ENCODE data around the gene KRT8. TPM values are rescaled to one million over a fixed set of nuclear protein-coding genes. Genes with fewer than 3 reads are reported as not detected.
"Not testable (repeated sequence)": the region's sequence is repeated elsewhere in the genome, so short reads cannot be mapped to it uniquely, and the experiment has no call there.

KRT8 gene
- total RNA-seq, 1 donor, result 57.0 TPM

DNA sequence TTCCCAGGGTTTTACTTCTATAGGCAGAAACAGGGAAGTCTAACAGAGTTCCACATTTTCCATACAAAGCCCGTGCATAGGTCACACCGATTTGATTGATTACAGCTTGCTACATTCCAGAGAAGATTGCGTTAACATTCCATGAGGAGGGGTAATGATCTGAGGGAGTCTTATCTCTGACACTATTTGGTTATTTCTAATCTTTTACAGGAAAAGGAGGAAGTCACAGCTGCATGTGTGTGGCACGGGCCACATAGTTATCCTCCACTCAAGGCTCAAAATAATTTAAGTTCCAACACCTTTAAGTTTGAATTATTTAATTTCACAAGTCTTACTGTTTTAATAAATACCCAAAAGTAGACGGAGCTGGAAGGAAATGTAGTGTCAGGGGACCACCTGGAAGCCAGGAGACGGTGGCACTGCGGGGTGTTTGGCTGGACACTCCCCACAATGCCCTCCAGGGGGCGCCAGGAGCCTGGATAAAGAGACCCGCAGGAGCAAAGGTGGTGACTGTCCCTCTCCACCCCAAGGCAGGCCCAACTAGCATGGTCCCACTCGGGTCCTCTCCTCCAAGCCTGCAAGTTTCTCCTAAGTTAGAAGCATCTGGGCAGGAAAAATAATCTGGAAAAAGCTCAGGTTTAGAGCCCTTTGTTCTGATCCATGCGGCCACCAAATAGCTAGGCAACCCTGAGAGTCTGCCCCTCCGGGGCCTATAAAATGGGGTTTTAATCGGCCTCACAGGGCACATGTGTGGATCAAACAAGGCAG lies 20.2 kb downstream of the KRT8 start:
- TF ChIP-seq CTCF (IDR thresholded peaks at IDR 0.05; ENCODE audit: insufficient read depth, low read depth, low read length), result peak; percentile 89
- peak; percentile 70 for DNase-seq (ENCODE audit: low read depth)
- no peak overlapping the region for H3K4me3 ChIP-seq (ENCODE audit: low read depth, low read length)

DNA sequence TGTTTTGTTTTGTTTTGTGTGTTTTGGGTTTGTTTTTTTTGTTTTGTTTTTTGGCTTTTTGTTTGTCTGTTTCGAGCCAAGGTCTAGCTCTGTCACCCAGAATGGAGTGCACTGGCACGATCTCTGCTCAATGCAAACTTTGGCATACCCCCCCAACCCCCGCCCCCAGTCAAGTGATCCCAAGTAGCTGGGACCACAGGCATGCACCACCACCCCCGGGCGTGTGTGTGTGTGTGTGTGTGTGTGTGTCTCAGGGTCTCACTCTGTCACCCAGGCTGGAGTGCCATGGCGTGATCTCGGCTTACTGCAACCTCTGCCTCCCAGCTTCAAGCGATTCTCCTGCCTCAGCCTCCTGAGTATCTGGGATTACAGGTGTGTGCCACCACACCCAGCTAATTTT lies 24.4 kb downstream of the KRT8 start:
- H3K4me3 ChIP-seq (ENCODE audit: low read depth, low read length); DNase-seq (ENCODE audit: low read depth): not testable (repeated sequence)

GRCh38 chr12:52879394-52880351 lies 25.2 kb downstream of the KRT8 start:
- H3K4me3 ChIP-seq (ENCODE audit: low read depth, low read length), result peak overlapping the region; percentile 23
- peak; percentile 91 for TF ChIP-seq CTCF (IDR thresholded peaks at IDR 0.05; ENCODE audit: insufficient read depth, low read depth, low read length)
- DNase-seq (ENCODE audit: low read depth), result peak; percentile 89

DNA sequence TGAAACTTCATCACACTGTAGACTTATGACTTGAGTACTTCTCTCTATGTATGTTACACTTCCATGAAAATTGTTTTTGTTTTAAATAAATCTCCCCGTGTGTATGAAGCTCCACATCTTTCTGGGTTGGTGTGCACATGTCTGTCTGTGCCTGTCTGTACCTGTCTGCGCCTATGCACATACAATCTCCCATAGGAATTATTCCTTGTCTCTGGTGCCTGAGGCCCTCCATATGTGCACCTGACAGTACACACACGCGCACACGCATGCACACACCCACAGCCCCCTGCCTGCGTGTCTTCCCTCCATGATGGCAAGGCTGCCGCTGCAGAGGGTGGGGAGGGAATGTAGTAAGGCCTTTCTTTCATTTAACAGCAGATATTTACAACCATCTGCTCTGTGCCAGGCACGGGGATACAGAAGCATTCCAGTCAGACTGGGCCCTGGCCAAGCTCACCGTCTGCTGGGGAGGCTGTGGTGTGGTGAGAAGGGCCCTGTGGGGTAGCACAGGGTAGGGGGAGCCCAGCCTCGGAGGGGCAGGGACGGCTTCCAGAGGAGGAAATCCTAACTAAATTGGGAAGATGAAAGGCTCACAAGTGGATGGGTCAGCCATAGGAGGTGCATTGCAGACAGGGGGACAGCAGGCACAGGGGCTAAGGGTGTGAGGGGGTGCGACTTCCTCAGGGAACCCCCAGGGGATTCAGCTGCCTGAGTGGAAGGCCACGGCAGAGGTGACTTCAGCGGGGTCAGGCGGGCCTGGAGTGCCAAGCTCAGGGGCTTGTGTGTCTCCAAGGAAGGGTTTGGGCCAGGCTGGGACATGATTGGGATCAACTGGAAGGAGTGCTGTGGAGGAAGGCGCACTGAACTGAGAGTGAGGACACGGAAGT lies 26.1 kb downstream of the KRT8 start:
- no peak for TF ChIP-seq CTCF (IDR thresholded peaks at IDR 0.05; ENCODE audit: insufficient read depth, low read depth, low read length)
- DNase-seq (ENCODE audit: low read depth), result peak; percentile 33
- H3K4me3 ChIP-seq (ENCODE audit: low read depth, low read length), result no peak overlapping the region

GRCh38 chr12:52877242-52877641 lies 27.6 kb downstream of the KRT8 start:
- no peak for TF ChIP-seq CTCF (IDR thresholded peaks at IDR 0.05; ENCODE audit: insufficient read depth, low read depth, low read length)
- DNase-seq (ENCODE audit: low read depth), result no peak
- no peak overlapping the region for H3K4me3 ChIP-seq (ENCODE audit: low read depth, low read length)

GRCh38 chr12:52876372-52876771 lies 28.5 kb downstream of the KRT8 start:
- no peak overlapping the region for H3K4me3 ChIP-seq (ENCODE audit: low read depth, low read length)
- no peak for DNase-seq (ENCODE audit: low read depth)
- TF ChIP-seq CTCF (IDR thresholded peaks at IDR 0.05; ENCODE audit: insufficient read depth, low read depth, low read length), result no peak
